HEK293 (cell line): ENCODE data around the gene TSPAN9.

Experiments
- CTCF ChIP-seq: fragments of 450-650 bp; formaldehyde crosslinking; IDR thresholded peaks from 2 replicates; pipeline ENCODE4 v1.5.1; 2016; ENCODE audit warnings: missing biosample characterization, missing genetic modification characterization
- KLF10 ChIP-seq: fragments of 450-650 bp; IDR thresholded peaks from 2 replicates; pipeline ENCODE4 v1.5.1; 2018; ENCODE audit warnings: missing biosample characterization, mild to moderate bottlenecking, missing genetic modification characterization
- MYNN ChIP-seq: fragments of 450-650 bp; formaldehyde crosslinking; IDR thresholded peaks from 2 replicates; pipeline ENCODE4 v1.5.1; 2016; ENCODE audit warnings: missing biosample characterization, missing genetic modification characterization, borderline replicate concordance
- YY1 ChIP-seq: fragments of 450-650 bp; formaldehyde crosslinking; IDR thresholded peaks from 2 replicates; pipeline ENCODE4 v1.5.1; 2018; ENCODE audit warnings: missing biosample characterization, missing genetic modification characterization
- TF ChIP-seq, protein P1 (sequence below): fragments of 450-650 bp; formaldehyde crosslinking; IDR thresholded peaks from 2 replicates; pipeline ENCODE4 v1.5.0; 2017; ENCODE audit warnings: missing biosample characterization, missing genetic modification characterization, borderline replicate concordance

DNA sequence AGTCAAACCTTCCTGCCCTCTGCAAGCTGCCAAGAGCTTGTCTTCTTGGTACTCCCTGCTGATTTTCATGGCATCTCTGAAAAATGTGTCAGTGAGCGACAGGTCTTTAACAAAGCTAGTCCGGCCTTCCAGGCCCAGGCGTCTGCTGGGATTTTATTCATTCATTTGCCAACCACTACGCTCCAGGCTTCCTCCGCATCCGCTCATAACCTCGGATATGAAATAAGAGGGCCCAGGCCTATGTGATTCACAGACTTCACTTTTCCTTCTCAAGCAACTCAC lies 13.8 kb downstream of the TSPAN9 start:
- TF ChIP-seq YY1 (no peak), KLF10 (no peak), CTCF (no peak), MYNN (tag by site-specific recombination) (no peak)
- TF ChIP-seq, protein P1, sequence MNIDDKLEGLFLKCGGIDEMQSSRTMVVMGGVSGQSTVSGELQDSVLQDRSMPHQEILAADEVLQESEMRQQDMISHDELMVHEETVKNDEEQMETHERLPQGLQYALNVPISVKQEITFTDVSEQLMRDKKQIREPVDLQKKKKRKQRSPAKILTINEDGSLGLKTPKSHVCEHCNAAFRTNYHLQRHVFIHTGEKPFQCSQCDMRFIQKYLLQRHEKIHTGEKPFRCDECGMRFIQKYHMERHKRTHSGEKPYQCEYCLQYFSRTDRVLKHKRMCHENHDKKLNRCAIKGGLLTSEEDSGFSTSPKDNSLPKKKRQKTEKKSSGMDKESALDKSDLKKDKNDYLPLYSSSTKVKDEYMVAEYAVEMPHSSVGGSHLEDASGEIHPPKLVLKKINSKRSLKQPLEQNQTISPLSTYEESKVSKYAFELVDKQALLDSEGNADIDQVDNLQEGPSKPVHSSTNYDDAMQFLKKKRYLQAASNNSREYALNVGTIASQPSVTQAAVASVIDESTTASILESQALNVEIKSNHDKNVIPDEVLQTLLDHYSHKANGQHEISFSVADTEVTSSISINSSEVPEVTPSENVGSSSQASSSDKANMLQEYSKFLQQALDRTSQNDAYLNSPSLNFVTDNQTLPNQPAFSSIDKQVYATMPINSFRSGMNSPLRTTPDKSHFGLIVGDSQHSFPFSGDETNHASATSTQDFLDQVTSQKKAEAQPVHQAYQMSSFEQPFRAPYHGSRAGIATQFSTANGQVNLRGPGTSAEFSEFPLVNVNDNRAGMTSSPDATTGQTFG (tag by site-specific recombination): no peak
